ENCODE results near the gene MKNK2. TPM values are rescaled to one million over a fixed set of nuclear protein-coding genes. Genes with fewer than 3 reads are reported as not detected.

The MKNK2 gene
- total RNA-seq, 2 donors from 2014 or later, result 120 to 123 TPM

GRCh38 chr19:2099054-2099501 lies 48.0 kb upstream of the MKNK2 start:
- WGBS, 2 experiments (ENCODE audit: insufficient coverage in 1 of 2, insufficient read length in 1 of 2), result 91 to 94% methylated on average over 8 to 16 of the region's 16 CpGs
- H3K36me3 ChIP-seq (ENCODE audit: control insufficient read depth, insufficient read depth, low read length), result peaks cover 40% of the 10 kb centered on the region
- no peak overlapping the region for H3K27ac ChIP-seq (ENCODE audit: low read depth, low read length)
- no peak overlapping the region for H3K4me3 ChIP-seq (ENCODE audit: low read length)
- Mint-ChIP-seq H3K4me1 (peaks cover 2% of the 10 kb centered on the region), H3K9me3 (no peaks in the 10 kb centered on the region), H3K36me3 (ENCODE audit: low read depth) (peaks cover 34% of the 10 kb centered on the region), H3K4me3 (no peak overlapping the region), H3K27me3 (ENCODE audit: insufficient read depth) (no peaks in the 10 kb centered on the region), H3K27ac (no peak overlapping the region)
- no peak overlapping the region for H3K9ac ChIP-seq (ENCODE audit: extremely low read depth, low read length, poor library complexity, severe bottlenecking)
- TF ChIP-seq CTCF (conservative IDR thresholded peaks at IDR 0.05), result no peak
- DNase-seq, result no peak
- no peaks in the 10 kb centered on the region for H3K27me3 ChIP-seq (ENCODE audit: control insufficient read depth, insufficient read depth, low read length, poor library complexity, severe bottlenecking)
- no peaks in the 10 kb centered on the region for H3K9me3 ChIP-seq (ENCODE audit: control insufficient read depth, low read length)
- H3K4me1 ChIP-seq (ENCODE audit: control insufficient read depth, insufficient read depth, low read length), result peaks cover 4% of the 10 kb centered on the region

GRCh38 chr19:2097886-2098327 lies 46.9 kb upstream of the MKNK2 start:
- Mint-ChIP-seq H3K4me1 (peaks cover 2% of the 10 kb centered on the region), H3K27ac (no peak overlapping the region), H3K4me3 (no peak overlapping the region), H3K27me3 (ENCODE audit: insufficient read depth) (no peaks in the 10 kb centered on the region), H3K36me3 (ENCODE audit: low read depth) (peaks cover 23% of the 10 kb centered on the region), H3K9me3 (no peaks in the 10 kb centered on the region)
- H3K36me3 ChIP-seq (ENCODE audit: control insufficient read depth, insufficient read depth, low read length), result peaks cover 29% of the 10 kb centered on the region
- no peak for TF ChIP-seq CTCF (conservative IDR thresholded peaks at IDR 0.05)
- WGBS, 2 experiments (ENCODE audit: insufficient coverage in 1 of 2, insufficient read length in 1 of 2), result 94% methylated on average over 16 to 23 of the region's 23 CpGs
- no peaks in the 10 kb centered on the region for H3K9me3 ChIP-seq (ENCODE audit: control insufficient read depth, low read length)
- H3K4me1 ChIP-seq (ENCODE audit: control insufficient read depth, insufficient read depth, low read length), result peaks cover 4% of the 10 kb centered on the region
- H3K27ac ChIP-seq (ENCODE audit: low read depth, low read length), result no peak overlapping the region
- no peak overlapping the region for H3K9ac ChIP-seq (ENCODE audit: extremely low read depth, low read length, poor library complexity, severe bottlenecking)
- no peaks in the 10 kb centered on the region for H3K27me3 ChIP-seq (ENCODE audit: control insufficient read depth, insufficient read depth, low read length, poor library complexity, severe bottlenecking)
- no peak overlapping the region for H3K4me3 ChIP-seq (ENCODE audit: low read length)
- no peak for DNase-seq

GRCh38 chr19:2097203-2097885 lies 46.3 kb upstream of the MKNK2 start:
- H3K9me3 Mint-ChIP-seq, result no peaks in the 10 kb centered on the region
- WGBS, 2 experiments (ENCODE audit: insufficient coverage in 1 of 2, insufficient read length in 1 of 2), result 45 to 49% methylated on average over 23 to 30 of the region's 30 CpGs
- peaks cover 20% of the 10 kb centered on the region for H3K36me3 Mint-ChIP-seq (ENCODE audit: low read depth)
- H3K4me1 ChIP-seq (ENCODE audit: control insufficient read depth, insufficient read depth, low read length), result peaks cover 4% of the 10 kb centered on the region
- DNase-seq, result no peak
- no peak for TF ChIP-seq CTCF (conservative IDR thresholded peaks at IDR 0.05)
- peak overlapping the region; percentile 69 for H3K4me3 ChIP-seq (ENCODE audit: low read length)
- peaks cover 26% of the 10 kb centered on the region for H3K36me3 ChIP-seq (ENCODE audit: control insufficient read depth, insufficient read depth, low read length)
- H3K27ac Mint-ChIP-seq, result peak overlapping the region; percentile 84
- no peaks in the 10 kb centered on the region for H3K27me3 ChIP-seq (ENCODE audit: control insufficient read depth, insufficient read depth, low read length, poor library complexity, severe bottlenecking)
- no peaks in the 10 kb centered on the region for H3K9me3 ChIP-seq (ENCODE audit: control insufficient read depth, low read length)
- no peaks in the 10 kb centered on the region for H3K27me3 Mint-ChIP-seq (ENCODE audit: insufficient read depth)
- peaks cover 2% of the 10 kb centered on the region for H3K4me1 Mint-ChIP-seq
- H3K9ac ChIP-seq (ENCODE audit: extremely low read depth, low read length, poor library complexity, severe bottlenecking), result no peak overlapping the region
- H3K27ac ChIP-seq (ENCODE audit: low read depth, low read length), result peak overlapping the region; percentile 16
- H3K4me3 Mint-ChIP-seq, result peak overlapping the region; percentile 51

Data from endodermal cell (in vitro differentiated cells).